ENCODE measurements around the gene E4F1. TPM values are rescaled to one million over a fixed set of nuclear protein-coding genes. Genes with fewer than 3 reads are reported as not detected.

E4F1 gene
- total and polyA plus RNA-seq, 2 donors (not counting 1 experiment from before 2014, with no cell fraction given): 41.8 to 70.9 TPM

DNA sequence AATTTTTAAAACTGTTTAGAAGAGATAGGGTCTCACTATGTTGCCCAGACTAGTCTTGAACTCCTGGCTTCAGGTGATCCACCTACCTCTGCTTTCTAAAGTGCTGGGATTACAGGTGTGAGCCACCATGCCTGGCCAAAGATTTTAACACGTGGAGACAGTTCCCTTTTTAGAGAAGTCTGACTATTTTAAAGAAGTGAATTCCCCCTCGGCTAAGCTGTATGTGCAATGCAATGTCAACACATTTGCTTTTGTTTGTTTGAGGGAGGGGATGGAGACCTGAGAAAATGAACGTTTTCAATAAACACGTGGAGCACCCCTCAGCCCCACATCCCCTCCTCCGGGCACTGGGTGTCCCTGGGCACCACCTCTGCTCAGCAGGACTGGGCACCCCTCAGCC, 58.9 kb downstream of the E4F1 start:
- Histone ChIP-seq H3K9ac (ENCODE audit: low read length) (no peak overlapping the region), H3K4me2 (replicated peaks; ENCODE audit: low read depth, low read length, poor library complexity, severe bottlenecking) (no peak overlapping the region), H3K4me3 (ENCODE audit: control extremely low read depth in 1 of 5, extremely low read depth in 1 of 5, insufficient read depth in 1 of 5, low read depth in 2 of 5, low read length in 4 of 5) (no peak overlapping the region), H3K79me2 (ENCODE audit: control insufficient read depth, insufficient read depth, low read length) (no peaks in the 10 kb centered on the region), H3K27me3 (replicated peaks in 1 of 4; ENCODE audit: control extremely low read depth in 1 of 4, control insufficient read depth in 3 of 4, insufficient read depth in 4 of 4, low read length in 3 of 4) (no peaks in the 10 kb centered on the region), H3K27ac (ENCODE audit: low read length in 2 of 2) (no peak overlapping the region), H3K4me1 (ENCODE audit: control insufficient read depth in 2 of 2, insufficient read depth in 2 of 2, low read length in 2 of 2) (no peaks in the 10 kb centered on the region), H2AFZ (ENCODE audit: insufficient read depth, low read depth, low read length, poor library complexity, severe bottlenecking) (no peak overlapping the region), H3K9me3 (ENCODE audit: control extremely low read depth in 1 of 3, control insufficient read depth in 2 of 3, insufficient read depth in 1 of 3, low read length in 2 of 3) (no peaks in the 10 kb centered on the region), H3K36me3 (replicated peaks in 1 of 2; ENCODE audit: control extremely low read depth in 1 of 2, control insufficient read depth in 1 of 2, extremely low read depth in 1 of 2, insufficient read depth in 2 of 2, low read length in 1 of 2) (no peaks in the 10 kb centered on the region), H4K20me1 (ENCODE audit: control insufficient read depth, insufficient read depth, low read length, poor library complexity, severe bottlenecking) (no peaks in the 10 kb centered on the region)
- DNase-seq (no peak), ATAC-seq (ENCODE audit: low read depth) (no peak)
- H3K9me3 Mint-ChIP-seq (ENCODE audit: insufficient read depth): no peaks in the 10 kb centered on the region
- ChIA-PET CTCF (no interaction called here), POLR2A (interaction anchor here (0.7 kb wide), 2 partner anchors 146 to 311 kb away, joined by 3 to 4 read pairs; no protein-coding TSS in a partner anchor)
- no peak overlapping the region for H3K27ac Mint-ChIP-seq
- TF ChIP-seq, protein P1, sequence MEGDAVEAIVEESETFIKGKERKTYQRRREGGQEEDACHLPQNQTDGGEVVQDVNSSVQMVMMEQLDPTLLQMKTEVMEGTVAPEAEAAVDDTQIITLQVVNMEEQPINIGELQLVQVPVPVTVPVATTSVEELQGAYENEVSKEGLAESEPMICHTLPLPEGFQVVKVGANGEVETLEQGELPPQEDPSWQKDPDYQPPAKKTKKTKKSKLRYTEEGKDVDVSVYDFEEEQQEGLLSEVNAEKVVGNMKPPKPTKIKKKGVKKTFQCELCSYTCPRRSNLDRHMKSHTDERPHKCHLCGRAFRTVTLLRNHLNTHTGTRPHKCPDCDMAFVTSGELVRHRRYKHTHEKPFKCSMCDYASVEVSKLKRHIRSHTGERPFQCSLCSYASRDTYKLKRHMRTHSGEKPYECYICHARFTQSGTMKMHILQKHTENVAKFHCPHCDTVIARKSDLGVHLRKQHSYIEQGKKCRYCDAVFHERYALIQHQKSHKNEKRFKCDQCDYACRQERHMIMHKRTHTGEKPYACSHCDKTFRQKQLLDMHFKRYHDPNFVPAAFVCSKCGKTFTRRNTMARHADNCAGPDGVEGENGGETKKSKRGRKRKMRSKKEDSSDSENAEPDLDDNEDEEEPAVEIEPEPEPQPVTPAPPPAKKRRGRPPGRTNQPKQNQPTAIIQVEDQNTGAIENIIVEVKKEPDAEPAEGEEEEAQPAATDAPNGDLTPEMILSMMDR (IDR thresholded peaks at IDR 0.05): no peak
- no peak for TF ChIP-seq EZH2 (IDR thresholded peaks at IDR 0.05; ENCODE audit: borderline replicate concordance, insufficient read depth, low read depth, low read length, poor library complexity, severe bottlenecking)
- H3K4me1 Mint-ChIP-seq: no peaks in the 10 kb centered on the region
- intact Hi-C loops (cut with micrococcal nuclease): no loop called here
- WGBS (ENCODE audit: insufficient coverage): 83% methylated on average over 1 of the region's 5 CpGs
- no peak overlapping the region for H3K4me3 Mint-ChIP-seq
- no peaks in the 10 kb centered on the region for H3K27me3 Mint-ChIP-seq

DNA sequence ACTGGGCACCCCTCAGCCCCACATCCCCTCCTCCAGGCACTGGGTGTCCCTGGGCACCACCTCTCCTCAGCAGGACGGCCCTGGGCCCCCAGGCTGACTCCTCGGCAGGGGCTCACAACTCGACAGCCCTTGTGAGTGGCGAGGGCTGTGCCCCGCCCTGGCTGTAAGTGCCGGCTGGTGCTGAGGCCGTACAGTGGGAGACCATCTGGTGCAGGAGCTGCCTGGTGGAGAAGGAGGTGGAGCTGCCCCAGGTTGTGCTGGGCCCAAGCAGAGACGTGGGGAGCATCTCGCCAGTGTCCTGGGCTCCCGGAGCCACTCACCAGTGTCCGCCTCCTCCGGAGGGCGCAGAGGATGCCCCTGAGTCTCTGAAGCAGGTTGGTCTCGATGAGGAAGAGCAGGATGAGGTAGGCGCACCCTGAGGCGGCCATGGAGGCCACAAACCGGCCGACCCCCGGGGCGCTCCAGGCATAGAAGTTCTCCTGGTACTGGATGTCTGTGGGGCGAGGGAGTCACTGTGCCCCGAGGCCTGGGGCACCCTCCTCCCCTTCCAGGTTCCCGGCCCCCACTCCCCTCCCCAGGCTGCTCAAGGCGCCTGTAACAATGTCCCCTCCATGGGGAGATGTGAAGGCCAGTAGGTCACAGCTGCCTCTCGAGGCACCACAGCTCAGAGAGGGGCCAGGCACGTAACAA, 59.6 kb downstream of the E4F1 start:
- Histone ChIP-seq H3K27me3 (replicated peaks in 1 of 4; ENCODE audit: control extremely low read depth in 1 of 4, control insufficient read depth in 3 of 4, insufficient read depth in 4 of 4, low read length in 3 of 4) (no peaks in the 10 kb centered on the region), H3K79me2 (ENCODE audit: control insufficient read depth, insufficient read depth, low read length) (no peaks in the 10 kb centered on the region), H2AFZ (ENCODE audit: insufficient read depth, low read depth, low read length, poor library complexity, severe bottlenecking) (no peak overlapping the region), H3K4me3 (ENCODE audit: control extremely low read depth in 1 of 5, extremely low read depth in 1 of 5, insufficient read depth in 1 of 5, low read depth in 2 of 5, low read length in 4 of 5) (no peak overlapping the region), H3K4me1 (ENCODE audit: control insufficient read depth in 2 of 2, insufficient read depth in 2 of 2, low read length in 2 of 2) (no peaks in the 10 kb centered on the region), H4K20me1 (ENCODE audit: control insufficient read depth, insufficient read depth, low read length, poor library complexity, severe bottlenecking) (no peaks in the 10 kb centered on the region), H3K9me3 (ENCODE audit: control extremely low read depth in 1 of 3, control insufficient read depth in 2 of 3, insufficient read depth in 1 of 3, low read length in 2 of 3) (no peaks in the 10 kb centered on the region), H3K27ac (ENCODE audit: low read length in 2 of 2) (no peak overlapping the region), H3K4me2 (replicated peaks; ENCODE audit: low read depth, low read length, poor library complexity, severe bottlenecking) (no peak overlapping the region), H3K9ac (ENCODE audit: low read length) (no peak overlapping the region), H3K36me3 (replicated peaks in 1 of 2; ENCODE audit: control extremely low read depth in 1 of 2, control insufficient read depth in 1 of 2, extremely low read depth in 1 of 2, insufficient read depth in 2 of 2, low read length in 1 of 2) (no peaks in the 10 kb centered on the region)
- no peaks in the 10 kb centered on the region for H3K27me3 Mint-ChIP-seq
- intact Hi-C loops (cut with micrococcal nuclease): no loop called here
- ATAC-seq (ENCODE audit: low read depth) (no peak), DNase-seq (no peak)
- no peak overlapping the region for H3K4me3 Mint-ChIP-seq
- no peaks in the 10 kb centered on the region for H3K4me1 Mint-ChIP-seq
- WGBS (ENCODE audit: insufficient coverage): 92% methylated on average over 13 of the region's 26 CpGs
- no peaks in the 10 kb centered on the region for H3K9me3 Mint-ChIP-seq (ENCODE audit: insufficient read depth)
- no peak for TF ChIP-seq EZH2 (IDR thresholded peaks at IDR 0.05; ENCODE audit: borderline replicate concordance, insufficient read depth, low read depth, low read length, poor library complexity, severe bottlenecking)
- TF ChIP-seq, protein P1 (IDR thresholded peaks at IDR 0.05): no peak
- ChIA-PET POLR2A (no interaction called here), CTCF (no interaction called here)
- no peak overlapping the region for H3K27ac Mint-ChIP-seq

All from B cell (primary cell).